HG03520 (cell line): Measurements from ENCODE around the gene COL6A3.
"Not testable (repeated sequence)": the region's sequence is repeated elsewhere in the genome, so short reads cannot be mapped to it uniquely, and the experiment has no call there.

Experiments
- ATAC-seq: cut with Tn5 transposase; IDR thresholded peaks from one replicate; pipeline ENCODE4 v1.9.1; 2021; ENCODE audit warnings: mild to moderate bottlenecking, moderate library complexity; ENCODE audit not compliant: unreplicated experiment

The COL6A3 gene

GRCh38 chr2:237320801-237321560 is 93.0 kb downstream of the COL6A3 start:
- no peak for ATAC-seq

GRCh38 chr2:237319887-237320286 is 94.1 kb downstream of the COL6A3 start:
- ATAC-seq, result no peak

- no peak for ATAC-seq
These were observed 94.7 kb downstream of the COL6A3 start for GRCh38 chr2:237319086-237319820.

GRCh38 chr2:237316339-237316738 is 97.6 kb downstream of the COL6A3 start:
- ATAC-seq, result no peak

- no peak for ATAC-seq
These were observed 98.1 kb downstream of the COL6A3 start for GRCh38 chr2:237315829-237316225.

- no peak for ATAC-seq
These were observed 98.7 kb downstream of the COL6A3 start for GRCh38 chr2:237315170-237315828.

- no peak for ATAC-seq
These were observed 99.3 kb downstream of the COL6A3 start for GRCh38 chr2:237314681-237315080.

- ATAC-seq, result no peak
These were observed 99.8 kb downstream of the COL6A3 start for GRCh38 chr2:237314198-237314597.

- ATAC-seq, result no peak
These were observed 101.8 kb downstream of the COL6A3 start for GRCh38 chr2:237312021-237312755.

GRCh38 chr2:237310515-237311114 is 103.3 kb downstream of the COL6A3 start:
- no peak for ATAC-seq

- no peak for ATAC-seq
These were observed 104.5 kb downstream of the COL6A3 start for GRCh38 chr2:237309416-237309815.

GRCh38 chr2:237309011-237309410 is 105.0 kb downstream of the COL6A3 start:
- no peak for ATAC-seq

GRCh38 chr2:237307474-237307873 is 106.5 kb downstream of the COL6A3 start:
- ATAC-seq, result no peak

- ATAC-seq, result no peak
These were observed 107.2 kb downstream of the COL6A3 start for GRCh38 chr2:237306787-237307170.

GRCh38 chr2:237306083-237306786 is 107.7 kb downstream of the COL6A3 start:
- ATAC-seq, result no peak

- ATAC-seq, result no peak
These were observed 108.4 kb downstream of the COL6A3 start for GRCh38 chr2:237305579-237305978.

- ATAC-seq, result no peak
These were observed 109.0 kb downstream of the COL6A3 start for GRCh38 chr2:237304763-237305514.

GRCh38 chr2:237303244-237303643 is 110.7 kb downstream of the COL6A3 start:
- not testable (repeated sequence) for ATAC-seq

- no peak for ATAC-seq
These were observed 112.4 kb downstream of the COL6A3 start for GRCh38 chr2:237301595-237301994.
